GM12801 (cell line): ENCODE results near the gene LGALS7.

Experiments
- CTCF ChIP-seq: IDR thresholded peaks from one replicate; pipeline ENCODE4 v1.5.1; 2011; ENCODE audit warnings: control low read depth; ENCODE audit not compliant: insufficient read length; ENCODE audit errors: extremely low read depth

Gene LGALS7

GRCh38 chr19:38812841-38813320 is 39.6 kb upstream of the LGALS7 start, which contains the start of gene LGALS4:
Gene LGALS4, minus strand, starts transcription at chr19:38812945. Its CDS starts 59 bp downstream, at chr19:38812886.
- no peak for TF ChIP-seq CTCF

- no peak for TF ChIP-seq CTCF
These were observed 38.9 kb upstream of the LGALS7 start for GRCh38 chr19:38812009-38812840.

DNA sequence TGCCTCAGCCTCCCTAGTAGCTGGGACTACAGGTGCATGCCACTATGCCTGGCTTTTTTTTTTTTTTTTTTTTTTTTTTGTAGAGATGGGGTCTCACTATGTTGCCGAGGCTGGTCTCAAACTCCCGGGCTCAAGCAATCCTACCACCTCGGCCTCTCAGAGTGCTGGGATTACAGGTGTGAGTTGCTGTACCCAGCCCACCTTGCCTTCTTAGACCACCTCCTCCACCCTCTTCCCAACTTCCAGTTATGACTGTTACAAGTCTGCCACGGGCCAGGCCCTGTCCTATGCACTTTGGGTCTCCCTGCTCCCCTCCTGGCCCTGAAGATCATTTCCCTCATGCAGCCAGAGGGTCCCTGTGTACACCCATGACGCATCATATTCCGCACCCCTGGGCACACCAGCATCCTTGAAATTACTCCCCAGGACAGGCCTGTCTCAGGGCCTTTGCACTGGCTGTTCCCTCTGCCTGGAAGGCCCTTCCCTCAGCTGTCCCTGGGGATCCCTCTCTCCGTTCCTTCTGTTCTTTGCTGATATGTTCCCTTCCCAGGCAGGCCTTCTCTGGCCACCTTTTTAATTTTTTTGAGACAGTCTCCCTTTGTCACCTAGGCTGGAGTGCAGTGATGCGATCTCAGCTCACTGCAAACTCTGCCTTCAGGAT is 36.4 kb upstream of the LGALS7 start:
- TF ChIP-seq CTCF, result no peak

DNA sequence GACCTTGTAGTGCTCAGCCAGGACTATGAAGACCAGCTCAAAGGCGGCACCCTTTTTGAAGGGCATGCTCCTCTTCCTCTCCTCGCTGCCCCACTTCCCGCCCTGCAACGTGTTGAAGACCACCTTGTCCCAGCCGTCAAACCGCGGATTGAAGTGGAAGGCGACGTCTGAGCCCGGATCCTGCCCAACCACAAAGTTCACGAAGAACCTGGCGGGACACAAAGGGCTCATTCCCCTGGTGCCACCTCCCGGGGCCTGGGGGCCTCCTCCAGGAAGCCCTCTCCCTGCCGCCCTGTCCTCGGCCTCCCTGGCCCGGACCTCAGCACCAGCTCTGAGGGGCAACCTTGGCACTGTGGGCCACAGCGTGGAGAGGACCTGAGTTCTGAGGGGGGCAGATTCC is 35.4 kb upstream of the LGALS7 start:
- TF ChIP-seq CTCF, result no peak

GRCh38 chr19:38806371-38806770 is 33.1 kb upstream of the LGALS7 start:
- no peak for TF ChIP-seq CTCF

DNA sequence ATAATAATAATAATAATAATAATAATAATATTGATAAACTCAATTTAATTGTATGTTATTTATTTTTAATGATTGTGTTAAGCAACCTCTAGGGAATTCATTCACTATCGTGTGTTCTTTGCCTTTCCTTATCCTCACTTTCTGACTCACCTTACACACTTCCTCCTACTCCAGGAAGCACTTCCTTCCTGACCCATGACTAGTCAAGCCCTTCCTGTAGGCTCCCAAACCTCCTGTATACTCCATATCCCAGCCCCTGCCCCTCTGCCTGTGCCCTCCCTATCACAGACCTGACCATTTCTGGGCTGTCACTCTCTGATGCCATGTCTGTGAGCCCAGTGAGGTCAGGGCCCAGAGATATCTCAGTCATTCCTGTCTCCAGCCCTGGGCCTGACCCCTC is 31.9 kb upstream of the LGALS7 start:
- no peak for TF ChIP-seq CTCF

DNA sequence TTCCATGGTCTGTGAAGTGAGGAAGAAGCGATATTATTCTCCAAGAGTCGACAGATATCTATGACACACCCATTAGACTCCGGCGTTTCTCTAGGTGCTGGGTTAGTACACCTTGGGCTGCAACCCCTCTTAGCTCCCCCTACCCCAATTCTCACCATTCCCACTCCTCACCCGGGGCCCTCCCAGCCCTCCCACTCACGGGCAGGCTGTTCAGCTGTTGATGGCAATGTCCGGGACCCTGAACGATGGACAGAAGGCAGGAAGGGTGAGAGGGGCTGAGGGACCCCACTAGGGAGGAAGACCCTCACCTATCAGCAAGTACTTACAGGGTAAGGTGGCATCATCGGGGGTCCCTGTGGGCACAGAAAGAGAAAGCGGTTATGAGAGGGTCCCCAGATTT is 30.2 kb upstream of the LGALS7 start:
- no peak for TF ChIP-seq CTCF
